ENCODE measurements around the gene MACROH2A2.
"Not testable (repeated sequence)": the region's sequence is repeated elsewhere in the genome, so short reads cannot be mapped to it uniquely, and the experiment has no call there.

MACROH2A2 gene

DNA sequence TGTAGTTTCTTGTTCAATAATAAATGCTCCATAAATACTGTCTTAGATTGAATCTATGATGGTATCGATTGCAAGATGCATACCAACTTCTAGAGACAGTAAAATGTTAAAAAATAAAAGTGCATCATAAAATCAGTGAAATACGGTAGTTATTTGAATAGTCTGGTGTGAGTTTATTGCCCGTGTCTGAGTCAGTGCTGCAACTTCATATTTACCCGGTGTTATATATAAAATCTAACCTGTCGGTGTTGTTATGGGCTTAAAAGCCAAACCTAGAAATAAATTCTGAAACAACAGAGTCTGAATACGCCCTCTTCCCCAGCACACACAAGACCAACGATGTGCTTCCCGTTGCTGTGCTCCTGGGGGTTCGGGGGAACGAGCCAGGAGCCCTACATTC lies 16.3 kb downstream of the MACROH2A2 start:
- no peak for DNase-seq

DNA sequence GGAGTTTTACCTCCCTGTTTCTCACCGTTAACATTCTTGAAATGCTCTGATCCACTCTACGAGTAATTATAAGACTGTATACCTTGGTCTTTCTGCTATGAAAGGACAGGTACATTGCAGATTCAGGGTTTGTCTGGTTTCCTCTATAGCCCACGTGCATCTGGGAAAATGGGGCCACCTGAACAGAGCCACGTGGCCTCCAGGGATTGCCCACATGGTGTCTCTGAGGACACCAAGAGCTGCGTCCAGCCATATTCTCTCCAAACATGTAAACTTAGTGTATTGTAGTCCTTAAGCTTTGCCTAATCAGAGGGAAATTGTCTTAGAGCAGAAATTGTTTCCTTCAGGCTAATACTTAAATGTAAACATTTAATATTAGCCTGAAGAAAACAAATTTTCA lies 16.7 kb downstream of the MACROH2A2 start:
- DNase-seq, result no peak

DNA sequence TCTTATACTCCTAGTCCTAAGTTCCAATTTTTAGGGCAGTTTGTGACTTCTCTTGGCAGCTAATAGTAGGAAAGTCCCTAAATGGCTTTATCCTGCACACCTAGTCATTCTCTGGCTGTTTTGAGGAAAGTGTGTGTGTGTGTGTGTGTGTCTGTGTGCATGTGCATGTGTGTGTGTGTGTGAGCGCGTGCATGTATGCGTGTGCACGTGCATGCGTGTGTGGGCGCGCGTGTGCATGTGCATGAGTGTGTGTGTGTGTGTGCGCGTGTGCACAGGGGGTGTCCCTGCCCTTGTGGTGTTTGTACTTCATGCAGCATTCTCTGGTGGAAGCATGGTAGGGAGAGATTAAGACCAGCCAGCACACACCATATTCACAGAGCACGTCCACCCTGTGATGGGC lies 18.2 kb downstream of the MACROH2A2 start:
- no peak for DNase-seq

DNA sequence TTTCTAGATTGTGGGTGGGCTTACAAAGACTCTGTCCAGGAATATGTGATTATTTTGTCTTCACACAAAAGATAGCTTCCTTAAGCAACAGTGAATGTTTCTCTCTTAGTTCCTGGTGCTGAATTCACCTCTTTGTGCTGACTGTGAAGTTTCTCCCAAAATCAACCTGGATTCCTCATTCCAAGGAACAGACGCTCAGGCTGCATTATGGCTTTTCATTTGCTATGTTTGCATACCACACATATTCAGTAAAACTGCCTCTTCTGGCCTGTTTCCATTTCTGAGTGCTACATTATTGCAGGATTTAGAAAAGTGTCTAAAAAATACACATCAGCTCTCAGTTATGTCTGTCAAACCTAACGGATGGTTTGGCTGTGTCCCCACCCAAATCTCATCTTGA lies 21.5 kb downstream of the MACROH2A2 start:
- no peak for DNase-seq

DNA sequence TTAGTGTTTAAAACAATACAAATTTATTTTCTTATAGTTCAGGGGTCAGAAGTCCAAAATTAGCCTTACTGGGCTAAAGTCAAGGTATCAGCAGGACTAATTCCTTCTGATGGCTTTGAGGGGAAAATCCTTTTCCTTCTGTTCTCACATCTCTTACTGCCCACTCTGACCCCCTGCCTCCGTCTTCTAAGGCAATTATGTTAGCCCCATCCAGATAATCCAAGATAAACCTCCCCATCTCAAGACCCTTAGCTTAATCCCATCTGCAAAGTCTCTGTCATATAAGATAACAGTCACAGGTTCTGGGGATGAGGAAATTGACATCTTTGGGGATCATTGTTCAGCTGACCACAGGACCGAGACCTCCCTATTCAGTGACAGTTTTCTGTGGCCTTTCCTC lies 22.3 kb downstream of the MACROH2A2 start:
- no peak for DNase-seq

DNA sequence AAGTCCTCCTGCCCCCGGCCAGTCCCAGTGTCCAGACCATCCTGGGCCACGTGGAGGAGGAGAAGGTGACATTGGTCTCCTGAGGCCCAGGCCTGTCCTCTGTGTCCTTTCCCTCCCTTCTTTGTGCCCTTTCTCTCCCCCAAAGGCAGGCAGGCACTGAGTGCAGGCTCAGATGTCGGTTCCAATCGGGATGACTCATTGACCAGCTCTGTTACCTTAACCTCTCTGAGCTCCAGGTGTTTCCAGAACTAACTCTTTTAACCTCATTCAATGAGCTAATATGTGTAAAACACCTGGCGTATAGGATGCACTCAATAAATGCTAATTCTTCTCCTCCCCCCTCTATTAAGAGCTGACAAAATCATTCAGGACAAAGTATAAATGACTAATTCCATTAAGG lies 25.7 kb downstream of the MACROH2A2 start:
- DNase-seq, result no peak

DNA sequence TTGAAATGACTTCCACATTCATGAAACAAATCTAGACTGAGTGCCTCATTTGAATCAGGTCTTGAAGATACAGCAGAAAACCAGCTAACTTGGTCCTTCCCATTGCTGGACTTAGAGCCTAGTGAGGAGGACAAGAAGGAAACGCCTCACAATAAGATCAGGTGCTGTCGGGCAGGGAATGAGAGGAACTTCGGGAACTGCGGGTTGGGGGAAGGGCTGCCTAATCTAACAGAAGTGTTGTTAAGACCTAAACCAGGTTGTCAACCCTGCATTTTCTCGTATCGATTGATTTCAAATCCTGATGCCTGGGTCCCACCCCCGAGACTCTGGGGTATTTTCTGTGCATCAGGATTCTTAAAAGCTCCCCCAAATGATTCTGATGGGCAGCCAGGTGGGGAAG lies 26.3 kb downstream of the MACROH2A2 start:
- DNase-seq, result no peak

DNA sequence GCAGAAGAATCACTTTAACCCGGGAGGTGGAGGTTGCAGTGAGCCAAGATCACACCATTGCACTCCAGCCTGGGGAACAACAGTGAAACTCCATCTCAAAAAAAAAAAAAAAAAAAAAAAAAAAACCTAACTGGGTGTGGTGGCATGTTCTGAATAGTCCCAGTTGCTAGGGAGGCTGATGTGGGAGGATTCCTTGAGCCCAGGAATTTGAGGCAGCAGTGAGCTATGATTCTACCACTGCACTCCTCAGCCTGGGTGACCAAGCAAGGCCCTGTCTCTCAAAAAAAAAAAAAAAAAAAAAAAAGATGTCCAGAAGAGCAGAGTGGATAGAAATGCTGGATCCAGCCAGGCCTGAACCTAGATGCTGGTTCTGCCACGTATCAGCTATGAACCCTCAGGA lies 28.1 kb downstream of the MACROH2A2 start:
- not testable (repeated sequence) for DNase-seq

DNA sequence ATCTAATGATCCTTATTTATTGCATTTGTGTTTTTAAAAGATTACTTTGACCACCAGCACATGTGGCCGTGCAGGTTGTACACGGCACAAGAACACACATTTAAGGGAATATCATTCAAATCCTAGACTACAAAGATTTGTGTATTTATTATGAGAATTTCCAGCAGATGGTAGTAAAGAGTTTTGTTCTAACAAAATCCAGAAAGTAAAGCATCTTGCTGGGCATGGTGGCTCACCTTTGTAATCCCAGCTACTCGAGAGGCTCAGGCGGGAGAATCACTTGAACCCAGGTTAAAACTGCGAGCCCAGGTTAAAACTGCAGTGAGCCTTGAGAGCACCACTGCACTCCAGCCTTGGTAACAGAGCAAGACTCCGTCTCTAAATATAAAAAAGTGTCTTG lies 31.5 kb downstream of the MACROH2A2 start:
- DNase-seq, result no peak

DNA sequence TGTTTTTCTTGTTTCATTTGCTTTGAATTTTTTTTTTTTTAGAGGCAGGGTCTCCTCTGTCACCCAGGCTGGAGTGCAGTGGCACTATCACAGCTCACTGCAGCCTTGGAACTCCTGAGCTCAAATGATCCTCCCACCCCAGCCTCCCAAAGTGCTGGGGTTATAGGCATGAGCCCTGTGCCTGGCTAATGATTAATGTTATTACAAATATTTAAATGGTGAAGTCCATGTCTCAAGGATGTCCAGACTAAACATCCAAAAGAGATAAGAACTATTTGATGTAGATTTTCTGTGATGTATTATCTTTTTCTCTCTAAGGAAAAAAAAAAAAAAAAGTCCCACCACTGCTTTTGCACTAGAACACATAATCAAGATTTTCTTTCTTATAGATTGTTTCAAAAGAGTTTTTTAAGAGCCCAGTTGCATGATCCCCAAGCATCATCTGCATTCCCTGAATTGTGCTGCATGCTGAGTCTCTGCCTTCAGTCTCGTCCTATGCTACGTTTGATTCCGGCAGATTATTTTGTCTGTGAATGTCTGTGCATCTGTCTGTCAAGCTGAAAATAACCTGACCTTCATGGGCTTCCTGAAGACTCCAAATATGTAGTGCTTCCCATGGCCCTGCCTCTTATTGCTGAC lies 33.4 kb downstream of the MACROH2A2 start:
- DNase-seq, result no peak

DNA sequence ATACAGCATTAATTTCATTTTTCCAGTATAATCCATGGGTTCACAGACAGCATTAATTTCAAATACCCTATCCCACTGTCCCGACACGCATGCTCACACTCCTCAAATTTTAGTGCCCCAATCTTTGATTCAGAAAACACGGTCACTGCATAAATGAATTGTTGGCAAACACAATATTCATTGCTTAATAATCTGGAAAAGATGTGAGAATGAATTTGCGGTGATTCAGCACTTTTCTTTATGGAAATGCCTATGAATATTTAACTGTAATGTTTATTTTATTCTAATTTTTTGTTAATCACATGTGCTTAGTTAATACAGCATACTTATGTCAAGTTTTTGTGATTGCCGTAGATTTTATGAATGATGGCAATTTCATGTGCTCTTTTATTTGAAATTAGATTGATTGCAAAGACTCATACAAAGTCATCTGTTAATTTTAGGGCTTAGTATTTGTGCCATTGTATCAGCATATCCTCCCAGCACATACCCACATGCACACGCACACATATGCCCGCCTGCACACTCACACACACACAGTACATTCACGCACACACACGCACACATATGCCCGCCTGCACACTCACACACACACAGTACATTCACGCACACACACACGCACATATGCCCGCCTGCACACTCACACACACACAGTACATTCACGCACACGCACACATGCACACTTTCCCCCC lies 35.1 kb downstream of the MACROH2A2 start:
- no peak for DNase-seq

DNA sequence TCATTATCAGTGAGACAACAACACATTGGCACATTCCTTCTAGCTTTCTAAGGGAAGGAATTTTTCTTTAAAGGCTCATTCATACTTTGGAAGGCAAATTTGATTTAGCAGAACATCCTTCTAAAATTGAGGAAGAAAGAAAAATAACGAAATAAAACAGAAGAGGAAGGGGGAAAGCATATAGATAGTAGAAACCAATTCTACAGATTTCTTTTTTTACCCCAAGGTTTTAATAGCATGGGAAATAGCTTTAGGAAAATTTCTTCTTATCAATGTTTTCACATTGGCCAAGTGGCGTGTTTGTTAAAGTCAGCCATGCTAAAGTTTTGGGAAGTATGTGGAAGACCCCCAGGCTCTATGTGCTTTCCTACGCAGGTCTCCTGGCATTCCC lies 35.7 kb downstream of the MACROH2A2 start:
- no peak for DNase-seq

DNA sequence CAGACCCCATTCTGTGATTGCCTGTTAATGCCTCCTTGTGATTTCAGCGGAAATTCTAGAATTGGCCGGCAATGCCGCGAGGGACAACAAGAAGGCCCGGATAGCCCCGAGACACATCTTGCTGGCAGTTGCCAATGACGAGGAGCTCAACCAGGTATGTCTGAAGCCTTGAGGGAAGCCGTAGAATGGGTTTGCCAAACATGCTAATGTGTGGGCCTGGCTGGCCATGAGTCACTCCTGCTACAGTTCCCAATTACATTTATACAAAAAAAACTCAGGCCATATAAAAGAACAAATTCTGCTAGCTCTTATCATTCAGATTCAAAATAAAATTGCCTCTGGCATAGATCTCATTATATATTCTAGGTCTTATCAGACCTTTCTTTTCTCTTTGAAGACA lies 37.4 kb downstream of the MACROH2A2 start:
- no peak for DNase-seq

DNA sequence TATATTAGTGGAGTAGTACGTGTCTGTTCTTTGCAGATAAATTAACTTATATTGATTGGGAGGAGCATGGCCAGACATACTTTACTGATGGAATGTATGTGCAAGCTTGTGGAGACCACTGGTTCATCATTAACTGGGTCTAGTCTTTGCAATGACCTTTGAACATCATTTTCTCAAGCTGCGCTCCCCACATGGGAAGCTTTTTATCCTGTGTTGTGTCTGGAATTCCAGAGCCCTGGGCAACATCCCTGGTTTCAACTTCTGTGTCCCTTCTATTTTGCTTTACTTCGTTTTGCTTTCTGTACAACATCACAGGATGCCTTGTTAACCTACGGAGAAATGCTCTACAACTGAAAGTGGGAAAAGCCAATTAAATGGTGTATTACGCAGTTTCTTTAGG lies 38.3 kb downstream of the MACROH2A2 start:
- DNase-seq, result no peak

DNA sequence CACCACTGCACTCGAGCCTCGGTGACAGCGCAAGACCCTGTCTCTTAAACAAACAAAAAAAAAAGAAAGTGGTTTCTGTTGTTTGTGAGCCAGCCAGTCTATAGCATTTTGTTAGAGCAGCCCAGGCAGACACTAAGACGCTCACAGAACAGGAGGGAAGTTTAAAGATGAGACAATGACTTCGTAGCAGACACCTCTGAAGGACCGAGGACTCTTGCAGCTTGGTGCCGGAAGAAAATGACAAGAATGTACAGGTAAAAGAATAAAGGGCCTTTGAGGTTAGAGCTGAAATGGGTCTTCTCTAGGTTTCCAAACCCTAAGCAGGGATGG lies 39.7 kb downstream of the MACROH2A2 start:
- DNase-seq, result no peak

DNA sequence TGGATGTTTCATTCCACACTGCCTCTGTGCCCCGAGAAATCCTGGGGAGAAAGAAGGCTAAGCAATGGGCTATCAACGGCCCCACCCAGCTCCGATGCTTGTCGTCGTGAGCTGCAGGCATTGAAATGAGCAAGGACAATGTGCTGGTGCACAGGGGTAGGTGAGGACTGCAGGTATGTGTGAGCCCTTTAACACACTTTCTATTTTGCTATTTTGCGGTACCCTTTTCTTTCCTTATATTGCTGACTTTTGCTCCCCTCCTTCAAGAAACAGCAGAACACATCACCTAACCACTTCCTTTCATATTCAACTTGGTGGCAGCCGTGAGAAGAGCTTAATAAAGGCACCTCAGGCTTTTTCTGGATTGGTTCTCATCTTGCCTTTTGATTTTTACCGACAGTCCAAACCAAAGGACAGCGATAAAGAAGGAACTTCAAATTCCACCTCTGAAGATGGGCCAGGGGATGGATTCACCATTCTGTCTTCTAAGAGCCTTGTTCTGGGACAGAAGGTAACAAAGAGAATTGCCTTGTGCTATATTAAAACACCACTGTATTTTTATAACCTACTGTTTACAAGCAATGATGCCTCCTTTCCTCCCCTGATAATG lies 40.8 kb downstream of the MACROH2A2 start:
- no peak for DNase-seq

DNA sequence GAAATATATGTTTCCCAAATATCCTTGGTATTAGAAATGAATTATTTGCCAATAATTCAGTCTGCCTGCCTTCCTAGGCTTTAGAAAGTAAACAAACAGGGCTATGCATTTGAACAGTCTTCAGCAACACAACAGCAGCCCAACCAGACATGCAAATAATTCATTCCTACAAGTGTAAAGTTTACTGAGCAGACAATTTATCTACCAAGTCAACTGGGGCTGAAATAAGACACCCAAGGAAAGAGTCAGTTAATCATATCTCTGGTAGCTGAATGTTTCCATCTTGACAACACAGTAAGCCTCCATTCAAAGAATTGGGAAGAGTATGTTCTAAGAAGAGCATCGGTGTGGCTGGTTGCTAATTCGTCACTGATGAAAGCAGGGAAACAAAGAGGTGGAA lies 41.6 kb downstream of the MACROH2A2 start:
- no peak for DNase-seq

DNA sequence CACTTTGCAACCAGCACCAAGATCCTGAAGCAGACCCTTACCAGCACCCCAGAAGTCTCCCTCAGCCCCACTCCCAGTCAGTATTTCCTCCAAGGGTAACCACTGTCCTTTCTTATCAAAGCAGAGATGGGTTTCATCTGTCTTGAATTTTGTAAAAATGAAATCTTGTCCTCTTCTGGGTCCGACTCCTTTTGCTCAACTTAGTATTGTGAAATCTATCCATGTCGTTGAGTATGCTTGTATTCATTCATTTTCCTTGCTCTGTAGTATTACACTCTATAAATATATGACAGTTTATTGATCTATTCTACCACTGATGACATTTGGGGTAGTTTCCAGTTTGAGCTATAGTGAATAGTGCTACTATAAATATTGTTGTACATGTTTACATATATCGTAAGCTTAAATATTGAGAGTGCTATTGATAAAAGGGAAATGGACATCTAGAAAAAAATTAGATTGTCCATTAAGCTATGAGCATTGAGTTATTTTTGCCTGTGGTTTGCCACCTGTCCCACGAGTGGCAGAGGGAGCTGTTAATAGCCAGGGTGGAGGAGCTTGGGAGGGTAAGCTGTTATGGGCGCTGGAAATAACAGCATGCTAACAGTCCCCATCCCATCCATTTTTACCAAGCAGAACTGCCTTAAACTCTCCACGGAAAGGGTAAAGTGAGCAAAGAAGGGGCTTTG lies 43.5 kb downstream of the MACROH2A2 start:
- DNase-seq, result no peak

DNA sequence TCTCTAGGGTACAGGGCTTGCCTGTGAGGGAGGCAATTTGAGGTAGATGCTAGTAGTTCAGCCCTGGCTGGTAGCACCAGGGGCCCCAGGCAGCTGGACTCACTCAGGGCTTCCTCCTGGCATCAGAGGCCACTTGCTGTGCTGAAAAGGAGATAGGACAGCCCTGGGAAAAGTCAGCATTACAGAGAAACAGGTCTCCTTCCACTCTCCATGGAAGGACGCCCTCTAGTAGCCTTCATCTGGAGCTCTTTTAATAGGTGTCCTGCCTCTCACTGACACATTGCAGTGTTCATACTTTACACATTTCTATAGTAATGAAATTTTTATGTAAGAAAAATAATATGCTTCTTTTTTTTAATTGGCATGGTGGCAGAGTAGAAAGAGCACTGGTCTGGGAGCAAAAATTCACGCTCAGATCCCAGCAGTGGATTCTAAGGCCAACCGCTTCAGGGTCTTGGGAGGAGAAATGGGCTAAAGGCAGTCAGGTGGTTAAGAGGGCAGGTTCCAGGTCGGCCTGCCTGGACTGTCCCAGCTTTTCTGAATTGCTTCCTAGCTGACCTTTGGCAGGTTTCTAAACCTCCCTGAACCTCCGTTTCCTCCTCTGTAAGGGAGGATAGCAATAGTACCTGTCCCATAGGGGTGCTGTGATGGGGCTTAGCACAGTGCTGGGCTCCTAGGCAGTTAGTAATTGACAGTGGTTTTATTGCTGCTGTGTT lies 44.2 kb downstream of the MACROH2A2 start:
- DNase-seq, result no peak

DNA sequence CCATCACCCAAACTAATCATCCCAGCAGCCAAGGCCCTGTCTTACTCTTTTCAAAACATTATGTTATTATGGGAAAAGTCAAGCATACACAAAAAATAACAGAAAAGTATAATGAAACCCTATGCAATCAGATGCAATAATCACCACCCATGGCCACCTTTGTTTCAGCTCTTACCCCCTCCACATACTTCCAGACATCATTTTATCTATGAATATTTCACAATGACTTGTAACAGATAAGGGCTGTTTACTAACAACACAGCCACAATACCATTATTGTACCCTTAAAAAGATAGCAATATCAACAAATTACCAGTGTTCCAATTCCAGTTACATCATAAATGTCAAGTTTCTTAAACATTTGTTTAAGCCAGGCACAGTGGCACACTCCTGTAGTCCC lies 44.8 kb downstream of the MACROH2A2 start:
- no peak for DNase-seq

DNA sequence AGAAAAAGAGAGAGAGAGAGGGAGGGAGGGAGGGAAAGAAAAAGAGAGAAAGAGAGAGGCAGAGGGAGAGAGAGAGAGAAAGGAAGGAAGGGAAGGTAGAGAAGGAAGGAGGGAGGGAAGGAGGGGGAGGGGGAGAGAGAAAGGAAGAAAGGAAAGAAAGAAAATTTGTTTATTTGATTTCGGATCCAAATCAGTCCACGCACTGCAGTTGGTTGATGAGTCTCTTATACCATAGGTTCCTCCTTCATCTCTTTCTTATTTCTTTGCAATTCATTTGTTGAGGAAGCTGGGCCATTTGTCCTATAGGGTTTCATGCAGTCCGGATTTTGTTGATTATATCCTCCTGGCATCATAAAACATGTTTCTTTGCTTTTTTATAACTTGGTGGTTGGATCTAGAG lies 45.6 kb downstream of the MACROH2A2 start:
- DNase-seq, result no peak

DNA sequence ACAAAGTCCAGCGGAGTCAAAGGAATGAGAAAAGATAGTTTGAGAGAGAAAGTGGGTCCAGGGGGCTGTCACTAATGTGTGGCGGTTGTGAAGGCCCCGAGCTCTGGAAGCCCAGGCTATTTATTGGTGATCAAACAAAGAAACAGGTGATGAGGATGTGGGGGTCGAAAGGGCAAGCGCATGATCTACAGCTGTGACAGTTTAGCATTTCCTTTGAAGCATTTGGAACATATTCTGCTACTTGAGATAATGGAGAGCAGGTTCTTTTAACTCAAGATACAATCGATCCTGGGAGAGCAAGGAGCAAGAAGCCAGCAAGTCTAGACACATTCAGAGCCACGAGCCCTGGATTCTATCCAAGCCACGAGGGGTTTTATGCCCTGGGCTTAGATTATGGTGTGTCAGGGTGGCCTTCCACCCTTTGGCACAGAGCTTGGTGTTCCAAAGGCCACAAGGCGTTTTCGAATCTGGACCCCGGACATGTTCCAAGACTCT lies 48.5 kb downstream of the MACROH2A2 start:
- DNase-seq, result not testable (repeated sequence)

DNA sequence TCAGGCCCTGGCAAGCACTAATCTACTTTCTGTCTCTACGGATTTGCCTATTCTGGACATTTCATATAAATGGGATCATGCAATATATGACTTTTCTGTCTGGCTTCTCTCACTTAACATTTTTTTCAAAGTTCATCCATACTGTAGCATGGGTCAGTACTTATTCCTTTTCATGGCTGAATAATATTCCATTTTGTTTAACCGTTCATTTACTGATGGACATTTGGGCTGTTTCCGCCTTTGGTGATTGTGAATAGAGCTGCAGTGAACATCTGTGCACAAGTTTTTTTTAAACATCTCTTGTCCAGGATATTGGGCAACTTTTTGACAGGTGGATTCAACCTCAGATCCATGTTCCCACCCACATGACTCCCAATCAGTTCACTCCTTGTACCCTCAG lies 49.0 kb downstream of the MACROH2A2 start:
- no peak for DNase-seq
